GM12872 (cell line): ENCODE data around the gene MAST3.

Experiments
- CTCF ChIP-seq: IDR thresholded peaks from 3 replicates; pipeline ENCODE4 v1.5.1; 2011; ENCODE audit warnings: low read depth, mild to moderate bottlenecking, low read length, moderate library complexity; ENCODE audit not compliant: insufficient read depth

Gene MAST3

DNA sequence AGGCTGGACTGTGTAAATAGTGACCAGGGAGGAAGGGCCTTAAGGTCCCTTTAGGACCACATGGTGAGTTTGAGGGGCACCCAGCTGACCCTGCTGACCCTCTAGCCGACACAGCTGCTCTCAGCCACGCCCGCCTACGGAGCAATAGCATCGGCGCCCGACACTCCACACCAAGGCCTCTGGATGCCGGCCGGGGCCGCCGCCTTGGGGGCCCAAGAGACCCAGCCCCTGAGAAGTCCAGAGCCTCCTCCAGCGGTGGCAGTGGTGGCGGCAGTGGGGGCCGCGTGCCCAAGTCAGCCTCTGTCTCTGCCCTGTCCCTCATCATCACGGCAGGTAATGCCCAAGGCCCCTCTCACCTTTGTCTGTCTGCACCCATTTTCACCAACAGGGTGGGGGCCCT is 46.8 kb downstream of the MAST3 start:
- TF ChIP-seq CTCF = no peak

DNA sequence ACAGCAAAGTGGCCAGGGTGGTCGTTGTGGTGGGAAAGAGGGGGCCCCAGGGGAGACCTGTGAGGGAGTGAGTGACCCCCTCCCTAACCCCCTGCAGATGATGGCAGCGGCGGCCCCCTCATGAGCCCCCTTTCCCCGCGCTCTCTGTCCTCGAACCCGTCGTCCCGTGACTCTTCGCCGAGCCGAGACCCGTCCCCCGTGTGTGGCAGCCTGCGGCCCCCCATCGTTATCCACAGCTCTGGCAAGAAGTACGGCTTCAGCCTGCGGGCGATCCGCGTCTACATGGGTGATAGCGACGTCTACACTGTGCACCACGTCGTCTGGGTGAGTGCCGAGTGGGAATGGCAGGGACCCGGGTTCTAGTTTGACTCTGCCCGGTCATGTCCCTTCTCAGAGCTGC is 47.3 kb downstream of the MAST3 start:
- no peak for TF ChIP-seq CTCF

DNA sequence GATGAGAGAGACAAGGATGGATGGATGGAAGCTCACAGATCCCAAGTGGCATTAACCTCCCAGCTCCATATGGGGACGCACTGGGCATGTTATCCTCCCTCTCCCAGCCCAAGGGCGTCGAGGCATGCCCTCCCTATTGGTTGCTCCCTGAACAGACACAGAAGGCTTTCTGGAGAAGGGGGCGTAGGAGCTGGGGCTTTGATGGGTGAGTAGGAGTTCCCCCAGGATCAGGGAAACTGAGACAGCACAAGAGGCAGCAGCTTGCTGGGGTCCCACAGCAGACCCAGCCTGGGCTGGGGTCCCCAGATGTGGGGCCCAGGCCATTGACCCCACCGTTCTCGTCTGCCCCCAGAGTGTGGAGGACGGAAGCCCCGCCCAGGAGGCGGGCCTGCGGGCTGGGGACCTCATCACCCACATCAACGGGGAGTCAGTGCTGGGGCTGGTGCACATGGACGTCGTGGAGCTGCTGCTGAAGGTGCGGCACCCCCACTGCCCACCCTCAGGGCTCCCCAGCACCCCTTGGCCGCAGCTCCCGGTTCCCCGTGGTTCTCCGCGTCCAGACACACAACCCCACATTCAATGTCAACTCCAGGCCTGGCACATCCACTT is 47.9 kb downstream of the MAST3 start:
- TF ChIP-seq CTCF = no peak

DNA sequence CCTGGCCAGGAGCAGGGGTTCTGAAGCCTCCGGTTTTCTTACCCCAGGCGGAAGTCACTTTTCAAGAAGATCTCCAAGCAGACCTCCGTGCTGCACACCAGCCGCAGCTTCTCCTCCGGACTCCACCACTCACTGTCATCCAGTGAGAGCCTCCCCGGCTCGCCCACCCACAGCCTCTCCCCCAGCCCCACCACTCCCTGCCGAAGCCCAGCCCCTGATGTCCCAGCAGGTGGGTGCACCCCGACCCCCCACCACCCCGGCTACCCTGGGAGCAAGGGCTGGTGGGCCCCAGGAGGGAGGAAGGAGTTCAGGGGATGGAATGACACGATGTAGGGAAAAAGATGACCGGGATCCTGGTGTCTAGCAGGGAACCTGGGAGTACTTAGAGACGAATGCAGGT is 49.8 kb downstream of the MAST3 start:
- no peak for TF ChIP-seq CTCF

DNA sequence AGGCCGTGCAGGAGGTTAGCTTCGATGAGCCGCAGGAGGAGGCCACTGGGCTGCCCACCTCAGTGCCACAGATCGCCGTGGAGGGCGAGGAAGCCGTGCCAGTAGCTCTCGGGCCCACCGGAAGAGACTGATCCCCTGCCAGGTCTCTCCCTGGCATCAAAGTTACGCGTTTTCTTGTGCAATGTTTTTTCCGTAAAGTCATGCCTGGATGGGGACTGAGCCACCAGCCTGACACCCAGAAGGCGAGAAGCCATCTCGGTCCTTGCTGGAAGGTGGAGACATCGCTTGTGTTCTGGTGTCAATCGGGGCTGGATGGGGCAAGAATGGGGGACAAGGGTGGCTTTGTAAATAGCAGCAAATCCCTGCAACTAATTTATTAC is 52.0 kb downstream of the MAST3 start:
- no peak for TF ChIP-seq CTCF

- TF ChIP-seq CTCF = no peak
Observed at GRCh38 chr19:18150776-18151624, 53.4 kb downstream of the MAST3 start.

- peak; percentile 87 for TF ChIP-seq CTCF
Observed at GRCh38 chr19:18152442-18152816, 54.9 kb downstream of the MAST3 start.
